A673 (cell line): ENCODE measurements around the gene CFAP90.

Source experiments
- EZH2 ChIP-seq: fragments of 200-600 bp; sonication (generic); IDR thresholded peaks from 2 replicates; pipeline ENCODE4 v1.6.1; 2017; ENCODE audit warnings: borderline replicate concordance, low read depth, mild to moderate bottlenecking, mixed read lengths, antibody characterized with exemption, low read length; ENCODE audit not compliant: poor library complexity, severe bottlenecking
- TF ChIP-seq, protein P1 (sequence below): fragments of 300-800, 200-600 bp; sonication (generic); conservative IDR thresholded peaks from 2 replicates; pipeline ENCODE4 v1.5.1; 2017; ENCODE audit warnings: low read depth, mild to moderate bottlenecking, antibody characterized with exemption, low read length, moderate library complexity, mixed read lengths

DNA sequence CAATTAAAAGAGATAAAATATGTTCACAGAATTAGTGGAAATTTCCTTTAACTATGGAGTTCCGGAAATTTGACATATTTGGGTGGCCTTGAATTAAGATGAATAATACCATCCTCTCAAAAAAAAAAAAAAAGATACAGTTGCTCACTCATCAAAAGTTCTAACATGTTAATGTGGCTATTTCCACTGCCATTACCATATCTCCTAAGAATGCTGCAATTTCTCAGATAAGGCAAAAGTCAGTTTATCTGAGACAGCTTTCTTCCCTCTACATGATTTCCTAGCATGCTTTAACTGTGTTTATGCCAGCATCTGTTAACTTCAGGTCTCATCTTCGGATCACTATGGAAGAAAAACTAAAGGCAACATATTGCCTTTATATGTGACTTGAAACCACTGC is 15.3 kb upstream of the CFAP90 start:
- no peak for TF ChIP-seq EZH2
- TF ChIP-seq, protein P1, sequence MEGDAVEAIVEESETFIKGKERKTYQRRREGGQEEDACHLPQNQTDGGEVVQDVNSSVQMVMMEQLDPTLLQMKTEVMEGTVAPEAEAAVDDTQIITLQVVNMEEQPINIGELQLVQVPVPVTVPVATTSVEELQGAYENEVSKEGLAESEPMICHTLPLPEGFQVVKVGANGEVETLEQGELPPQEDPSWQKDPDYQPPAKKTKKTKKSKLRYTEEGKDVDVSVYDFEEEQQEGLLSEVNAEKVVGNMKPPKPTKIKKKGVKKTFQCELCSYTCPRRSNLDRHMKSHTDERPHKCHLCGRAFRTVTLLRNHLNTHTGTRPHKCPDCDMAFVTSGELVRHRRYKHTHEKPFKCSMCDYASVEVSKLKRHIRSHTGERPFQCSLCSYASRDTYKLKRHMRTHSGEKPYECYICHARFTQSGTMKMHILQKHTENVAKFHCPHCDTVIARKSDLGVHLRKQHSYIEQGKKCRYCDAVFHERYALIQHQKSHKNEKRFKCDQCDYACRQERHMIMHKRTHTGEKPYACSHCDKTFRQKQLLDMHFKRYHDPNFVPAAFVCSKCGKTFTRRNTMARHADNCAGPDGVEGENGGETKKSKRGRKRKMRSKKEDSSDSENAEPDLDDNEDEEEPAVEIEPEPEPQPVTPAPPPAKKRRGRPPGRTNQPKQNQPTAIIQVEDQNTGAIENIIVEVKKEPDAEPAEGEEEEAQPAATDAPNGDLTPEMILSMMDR: no peak
